ENCODE results near the gene VWA3A.

DNA sequence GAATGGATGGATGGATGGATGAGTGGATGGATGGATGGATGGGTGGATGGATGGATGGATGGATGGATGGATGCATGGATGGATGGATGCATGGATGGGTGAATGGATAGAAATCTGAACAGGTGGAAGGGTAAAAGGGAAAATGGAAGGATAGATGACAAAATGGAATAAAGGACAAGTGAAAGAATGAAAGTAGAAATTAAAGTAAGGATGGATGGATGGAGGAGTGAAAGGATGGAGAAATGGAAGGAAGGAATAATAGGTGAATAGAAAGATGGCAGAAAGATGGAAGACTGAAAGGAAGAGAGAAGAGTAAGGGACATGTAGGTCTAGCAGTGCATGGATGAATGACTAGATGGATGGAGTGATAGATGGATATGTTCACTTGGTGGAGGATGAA lies 29.9 kb downstream of the VWA3A start:
- TF ChIP-seq, protein P1, sequence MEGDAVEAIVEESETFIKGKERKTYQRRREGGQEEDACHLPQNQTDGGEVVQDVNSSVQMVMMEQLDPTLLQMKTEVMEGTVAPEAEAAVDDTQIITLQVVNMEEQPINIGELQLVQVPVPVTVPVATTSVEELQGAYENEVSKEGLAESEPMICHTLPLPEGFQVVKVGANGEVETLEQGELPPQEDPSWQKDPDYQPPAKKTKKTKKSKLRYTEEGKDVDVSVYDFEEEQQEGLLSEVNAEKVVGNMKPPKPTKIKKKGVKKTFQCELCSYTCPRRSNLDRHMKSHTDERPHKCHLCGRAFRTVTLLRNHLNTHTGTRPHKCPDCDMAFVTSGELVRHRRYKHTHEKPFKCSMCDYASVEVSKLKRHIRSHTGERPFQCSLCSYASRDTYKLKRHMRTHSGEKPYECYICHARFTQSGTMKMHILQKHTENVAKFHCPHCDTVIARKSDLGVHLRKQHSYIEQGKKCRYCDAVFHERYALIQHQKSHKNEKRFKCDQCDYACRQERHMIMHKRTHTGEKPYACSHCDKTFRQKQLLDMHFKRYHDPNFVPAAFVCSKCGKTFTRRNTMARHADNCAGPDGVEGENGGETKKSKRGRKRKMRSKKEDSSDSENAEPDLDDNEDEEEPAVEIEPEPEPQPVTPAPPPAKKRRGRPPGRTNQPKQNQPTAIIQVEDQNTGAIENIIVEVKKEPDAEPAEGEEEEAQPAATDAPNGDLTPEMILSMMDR (IDR thresholded peaks at IDR 0.05): no peak
- no peak for TF ChIP-seq ZFX (IDR thresholded peaks at IDR 0.05; ENCODE audit: borderline replicate concordance)

All from 22Rv1 (cell line).